Esophagus squamous epithelium (tissue), 5 donors: Measurements from ENCODE around the gene C1orf52. TPM values are rescaled to one million over a fixed set of nuclear protein-coding genes. Genes with fewer than 3 reads are reported as not detected.
A peak's percentile ranks its signal among the peaks of the same experiment; 100 is the strongest.

Experiments
- DNase-seq: peaks from one replicate; lab custom pipeline; 2025; lab: John Stamatoyannopoulos, UW
- H3K27ac ChIP-seq, 4 donors: fragments of 200-600 bp; sonication (generic); one replicate each; pipeline ENCODE4 v1.5.1; 2016 to 2019; ENCODE audit warnings: mild to moderate bottlenecking in 1 of 4
- H3K27me3 ChIP-seq, 4 donors: fragments of 200-600 bp; sonication (generic); 1 replicate in 3 of 4; 2 replicates in 1 of 4; pipeline versions ENCODE4 v1.5.1 to v1.6.0; 2017 to 2021; ENCODE audit warnings: antibody characterized with exemption in 1 of 4
- H3K36me3 ChIP-seq, 3 donors: fragments of 200-600 bp; sonication (generic); one replicate each; pipeline ENCODE4 v1.5.1; 2016 to 2019
- H3K4me1 ChIP-seq, 3 donors: fragments of 200-600 bp; sonication (generic); one replicate each; pipeline ENCODE4 v1.5.1; 2017 to 2019
- H3K4me3 ChIP-seq, 4 donors: fragments of 200-600 bp; sonication (generic); 1 replicate in 3 of 4; 2 replicates in 1 of 4; pipeline ENCODE4 v1.5.1; 2016 to 2019; ENCODE audit warnings: mild to moderate bottlenecking in 2 of 4, moderate library complexity in 1 of 4
- H3K9me3 ChIP-seq, 3 donors: fragments of 200-600 bp; sonication (generic); one replicate each; pipeline ENCODE4 v1.5.1; 2016 to 2019
- CTCF ChIP-seq, 6 experiments: fragments of 450-650 bp in 4 of 6; fragments of 200-600 bp in 2 of 6; sonication (generic) in 2 of 6; IDR thresholded peaks; one replicate each; pipeline ENCODE4 v1.5.1; 2016 to 2019; ENCODE audit warnings: antibody characterized with exemption in 6 of 6, mild to moderate bottlenecking in 4 of 6, moderate library complexity in 4 of 6
- POLR2A ChIP-seq, 4 donors: fragments of 450-650 bp; IDR thresholded peaks; one replicate each; pipeline ENCODE4 v1.6.1; 2017; ENCODE audit warnings: antibody characterized with exemption in 4 of 4, mild to moderate bottlenecking in 4 of 4, moderate library complexity in 3 of 4
- WGBS, 2 donors: methylation state at CpG; one replicate each; pipeline ENCODE4 v1.1.5; 2018; 5-methylcytosine and 5-hydroxymethylcytosine counted together
- intact Hi-C: fragments of 100-400 bp; cut with DNase I; formaldehyde crosslinking; loops from one replicate; pipeline ENCODE4 v1.15.0; 2022
- total RNA-seq, 4 donors: library from RNA; depleted of rRNA; stranded (reverse); fragments of >200 nt; gene quantifications; one replicate each; pipeline ENCODE4 v1.1.0, GENCODE V29; 2016
- donor health status: DM: yes; HTN: yes; CAD: no.

Gene C1orf52
- 10 to 100 TPM in 3 of 4 donors, 1 to 10 TPM in 1; 9.1 to 15.2 (median 12.2) TPM for total RNA-seq

- peaks cover 0 to 54% (median 16%) of the 10 kb centered on the region in 3 donors for H3K4me1 ChIP-seq
Measured at GRCh38 chr1:85259118-85259911, at the start of gene C1orf52. Gene C1orf52, minus strand, starts transcription at chr1:85259662. Its CDS starts 29 bp downstream, at chr1:85259633.

GRCh38 chr1:85308833-85309350 is 49.4 kb upstream of the C1orf52 start:
- Histone ChIP-seq H3K4me3 (no peak overlapping the region), H3K4me1 (peaks cover 0 to 14% (median 9%) of the 10 kb centered on the region in 3 donors), H3K27me3 (no peaks in the 10 kb centered on the region), H3K27ac (no peak overlapping the region), H3K36me3 (no peaks in the 10 kb centered on the region), H3K9me3 (no peaks in the 10 kb centered on the region)
- no peak for TF ChIP-seq CTCF (IDR thresholded peaks at IDR 0.05)
- TF ChIP-seq POLR2A (IDR thresholded peaks at IDR 0.05): no peak
- DNase-seq: no peak
- WGBS, 2 donors: 64 to 69% methylated on average over 4 of the region's 4 CpGs
- intact Hi-C loops: loop anchor here (5.0 kb wide), 2 partner anchors 273 to 383 kb away; partner anchors contain the start of gene CCN1

More at GRCh38 chr1:85259118-85259911, at the start of gene C1orf52:
- intact Hi-C loops: loop anchor here (5.0 kb wide), 2 partner anchors 152 to 312 kb away; no protein-coding TSS in a partner anchor
- 0 to 1% methylated on average over 4 to 20 of the region's 65 CpGs for WGBS, 2 donors
- peak; percentile 96 to 99 (median 98) for TF ChIP-seq CTCF (IDR thresholded peaks at IDR 0.05)
- TF ChIP-seq POLR2A (IDR thresholded peaks at IDR 0.05): peak in 2 of 4 donors; percentile 57 to 77
- Histone ChIP-seq H3K4me3 (peak within 1 kb of the TSS; percentile 94 to 99 (median 98)), H3K27me3 (no peaks in the 10 kb centered on the region), H3K36me3 (peaks cover 0 to 59% (median 0%) of the 10 kb centered on the region in 3 donors), H3K27ac (peak within 1 kb of the TSS; percentile 87 to 93 (median 92)), H3K9me3 (no peaks in the 10 kb centered on the region)
- peak; percentile 62 for DNase-seq

- Histone ChIP-seq H3K27ac (no peak overlapping the region), H3K4me3 (peak overlapping the region in 2 of 4 donors; percentile 4 to 27), H3K9me3 (no peaks in the 10 kb centered on the region), H3K27me3 (no peaks in the 10 kb centered on the region), H3K4me1 (peaks cover 0 to 12% (median 9%) of the 10 kb centered on the region in 3 donors), H3K36me3 (no peaks in the 10 kb centered on the region)
- no peak for TF ChIP-seq POLR2A (IDR thresholded peaks at IDR 0.05)
- TF ChIP-seq CTCF (IDR thresholded peaks at IDR 0.05): peak; percentile 83 to 96 (median 93)
- WGBS, 2 donors: 21 to 30% methylated on average over 17 to 21 of the region's 27 CpGs
- intact Hi-C loops: loop anchor here (5.0 kb wide), 2 partner anchors 274 to 384 kb away; partner anchors contain the start of gene CCN1
- DNase-seq: no peak
Measured at GRCh38 chr1:85307987-85308832, 48.7 kb upstream of the C1orf52 start.

- intact Hi-C loops: loop anchor here (5.0 kb wide), 2 partner anchors 276 to 386 kb away; partner anchors contain the start of gene CCN1
- TF ChIP-seq CTCF (IDR thresholded peaks at IDR 0.05) (no peak), POLR2A (IDR thresholded peaks at IDR 0.05) (no peak)
- Histone ChIP-seq H3K9me3 (no peaks in the 10 kb centered on the region), H3K27ac (no peak overlapping the region), H3K4me1 (peaks cover 0 to 12% (median 9%) of the 10 kb centered on the region in 3 donors), H3K27me3 (no peaks in the 10 kb centered on the region), H3K36me3 (no peaks in the 10 kb centered on the region), H3K4me3 (no peak overlapping the region)
- DNase-seq: no peak
- WGBS, 2 donors: 97% methylated on average over 4 of the region's 4 CpGs
Measured at GRCh38 chr1:85306236-85306635, 46.8 kb upstream of the C1orf52 start.
